Activated CD8-positive, alpha-beta memory T cell treated with anti-CD3 and anti-CD28 coated beads for 24 hours (primary cell): ENCODE measurements around the gene GNAT1.

ENCODE experiments used
- DNase-seq: peaks from one replicate; pipeline ENCODE4 v3.0.0-alpha.2; 2020

GNAT1 gene

DNA sequence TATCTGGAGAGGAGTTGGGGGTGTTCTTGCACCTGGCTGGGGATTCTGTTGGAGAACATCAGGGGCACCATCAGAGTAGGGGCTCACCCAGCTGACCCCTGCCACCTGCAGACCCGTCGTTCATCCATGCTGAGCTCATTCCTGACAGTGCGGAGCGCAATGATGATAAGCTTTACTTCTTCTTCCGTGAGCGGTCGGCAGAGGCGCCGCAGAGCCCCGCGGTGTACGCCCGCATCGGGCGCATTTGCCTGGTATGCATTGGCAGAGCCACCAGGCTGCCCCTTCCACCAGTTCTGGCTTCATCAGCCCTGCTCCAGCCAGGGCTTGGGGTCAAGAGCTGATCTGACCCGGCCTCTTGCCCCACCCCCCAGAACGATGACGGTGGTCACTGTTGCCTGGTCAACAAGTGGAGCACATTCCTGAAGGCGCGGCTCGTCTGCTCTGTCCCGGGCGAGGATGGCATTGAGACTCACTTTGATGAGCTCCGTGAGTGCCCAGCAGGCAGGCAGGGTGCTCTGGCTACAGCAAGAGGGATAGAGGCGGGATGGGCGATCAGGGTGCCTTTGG lies 8.8 kb upstream of the GNAT1 start:
- DNase-seq = no peak

DNA sequence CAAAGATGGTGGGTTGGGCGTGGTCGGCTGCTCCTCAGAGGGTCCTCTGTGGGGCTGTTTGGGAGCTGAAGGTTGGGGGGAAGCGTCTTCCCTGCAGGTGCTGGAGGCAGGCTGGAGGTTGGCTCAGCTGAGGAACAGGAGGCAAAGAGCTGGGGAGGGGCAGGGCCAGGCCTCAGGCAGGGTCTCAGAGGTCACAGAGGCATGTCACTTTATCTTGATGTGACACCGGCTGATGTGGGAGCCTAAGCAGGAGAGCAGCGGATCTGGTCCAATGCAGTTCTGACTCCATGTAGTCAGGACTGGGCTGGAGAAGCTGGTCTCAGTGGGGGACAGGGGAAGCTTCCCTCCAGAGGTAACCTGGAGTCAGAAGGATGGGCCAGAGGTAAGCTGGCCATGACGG lies 7.7 kb upstream of the GNAT1 start:
- DNase-seq = no peak

DNA sequence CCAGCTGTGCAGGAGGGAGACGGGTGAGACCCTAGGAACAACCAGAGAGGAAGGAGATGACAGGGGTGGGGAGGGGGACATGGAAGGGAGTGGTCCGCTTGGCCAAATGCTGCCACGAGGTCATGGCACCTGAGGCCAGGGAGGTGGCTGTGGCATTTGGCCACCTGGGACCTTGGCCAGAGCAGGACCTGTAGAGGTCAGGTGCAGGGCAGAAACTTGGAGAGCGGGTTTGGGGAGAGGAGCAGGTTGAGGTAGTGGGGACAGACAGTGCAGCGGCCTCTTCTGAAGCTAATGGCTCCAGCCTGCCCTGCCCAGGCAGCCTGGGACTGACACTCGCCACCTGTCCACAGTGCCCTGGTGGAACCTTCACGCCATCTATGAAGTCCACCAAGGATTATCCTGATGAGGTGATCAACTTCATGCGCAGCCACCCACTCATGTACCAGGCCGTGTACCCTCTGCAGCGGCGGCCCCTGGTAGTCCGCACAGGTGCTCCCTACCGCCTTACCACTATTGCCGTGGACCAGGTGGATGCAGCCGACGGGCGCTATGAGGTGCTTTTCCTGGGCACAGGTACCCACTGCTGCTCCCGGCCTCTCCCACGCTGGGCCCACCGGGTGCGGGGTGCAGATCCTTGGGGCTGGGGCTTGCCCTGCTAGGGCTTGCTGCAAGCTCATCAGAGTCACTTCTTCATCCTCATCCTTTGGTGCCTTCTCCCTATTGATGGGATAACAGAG lies 7.0 kb upstream of the GNAT1 start:
- no peak for DNase-seq

- no peak for DNase-seq
Measured at GRCh38 chr3:50185230-50185629, 6.2 kb upstream of the GNAT1 start.

GRCh38 chr3:50186096-50186495 lies 5.3 kb upstream of the GNAT1 start:
- no peak for DNase-seq

GRCh38 chr3:50187750-50188149 lies 3.7 kb upstream of the GNAT1 start:
- no peak for DNase-seq

DNA sequence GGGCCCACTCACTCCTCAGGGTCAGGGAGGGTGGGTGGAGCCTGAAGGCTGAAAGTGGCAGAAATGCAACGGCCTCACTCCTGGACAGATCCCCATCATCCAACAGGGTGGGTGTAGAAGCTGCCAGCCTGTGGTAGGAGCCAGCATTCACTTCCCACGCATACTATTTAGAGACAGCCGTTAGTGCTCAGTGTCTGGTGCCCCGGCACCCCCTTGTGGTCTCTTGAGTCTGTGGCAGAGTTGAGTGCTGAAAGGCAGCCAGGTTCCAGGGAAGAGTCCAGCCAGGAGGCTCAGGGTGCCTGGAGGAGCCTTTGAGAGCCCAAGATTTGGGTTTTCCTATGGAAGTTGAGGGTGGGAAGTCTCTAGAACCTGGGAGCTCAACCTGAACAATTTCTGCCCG lies 2.1 kb upstream of the GNAT1 start:
- no peak for DNase-seq

DNA sequence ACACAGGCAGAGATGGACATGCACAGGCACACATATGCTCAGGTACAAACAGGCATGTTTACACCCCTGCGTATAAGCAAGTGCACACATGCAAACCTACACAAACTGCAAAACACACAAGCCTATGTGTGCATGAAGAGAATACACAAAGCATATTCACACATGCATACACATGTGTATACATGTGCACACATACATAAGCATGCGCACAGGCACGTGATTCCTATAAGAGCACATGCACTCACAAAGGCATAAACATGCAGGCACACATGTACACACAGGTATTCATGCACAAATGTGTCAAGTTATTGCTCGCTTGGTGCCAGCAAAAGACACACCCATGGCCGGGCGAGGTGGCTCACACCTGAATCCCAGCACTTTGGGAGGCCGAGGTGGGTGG lies 1.4 kb upstream of the GNAT1 start:
- no peak for DNase-seq

DNA sequence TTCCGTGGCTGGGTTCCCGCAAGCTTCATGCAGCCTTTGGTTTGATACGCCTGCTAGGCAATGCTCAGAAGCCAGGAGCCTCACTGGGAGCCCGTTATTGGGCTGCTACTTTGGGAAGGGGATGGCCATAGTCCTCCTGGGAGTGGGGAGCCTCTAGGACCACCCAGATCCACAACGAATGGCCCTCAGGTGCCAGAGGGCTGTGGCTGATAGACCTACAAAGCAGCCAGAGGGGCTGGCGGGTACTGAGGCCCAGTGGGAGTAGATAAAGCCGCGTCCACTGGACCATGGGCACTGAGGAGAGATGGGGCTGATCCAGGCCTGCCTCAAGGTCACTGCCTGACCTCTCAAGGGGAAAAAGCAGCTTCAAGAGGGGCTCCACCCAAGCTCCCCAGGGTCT lies 714 bp downstream of the GNAT1 start:
- no peak for DNase-seq

- DNase-seq = peak; percentile 98
Measured at GRCh38 chr3:50192689-50193141, 1.3 kb downstream of the GNAT1 start.

DNA sequence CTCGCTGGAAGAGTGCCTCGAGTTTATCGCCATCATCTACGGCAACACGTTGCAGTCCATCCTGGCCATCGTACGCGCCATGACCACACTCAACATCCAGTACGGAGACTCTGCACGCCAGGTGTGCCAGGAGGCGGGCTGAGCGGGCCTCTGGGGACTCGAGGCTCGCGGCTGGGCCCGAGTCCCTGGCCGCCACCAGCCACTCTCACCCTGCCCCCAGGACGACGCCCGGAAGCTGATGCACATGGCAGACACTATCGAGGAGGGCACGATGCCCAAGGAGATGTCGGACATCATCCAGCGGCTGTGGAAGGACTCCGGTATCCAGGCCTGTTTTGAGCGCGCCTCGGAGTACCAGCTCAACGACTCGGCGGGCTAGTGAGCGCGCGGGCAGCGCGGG lies 1.9 kb downstream of the GNAT1 start:
- DNase-seq = no peak

DNA sequence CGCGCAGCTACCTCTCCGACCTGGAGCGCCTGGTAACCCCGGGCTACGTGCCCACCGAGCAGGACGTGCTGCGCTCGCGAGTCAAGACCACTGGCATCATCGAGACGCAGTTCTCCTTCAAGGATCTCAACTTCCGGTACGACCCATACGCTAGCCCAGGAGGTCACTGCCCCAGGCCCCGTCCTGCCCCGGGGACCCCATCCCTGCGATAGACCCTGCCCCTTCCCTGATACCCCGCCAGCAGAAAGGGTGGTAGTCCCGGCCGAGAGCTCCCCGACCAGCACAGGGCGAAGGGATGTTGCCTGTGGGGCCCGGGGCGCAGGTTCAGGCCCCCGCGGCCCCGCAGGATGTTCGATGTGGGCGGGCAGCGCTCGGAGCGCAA lies 2.3 kb downstream of the GNAT1 start:
- DNase-seq = peak; percentile 62

DNA sequence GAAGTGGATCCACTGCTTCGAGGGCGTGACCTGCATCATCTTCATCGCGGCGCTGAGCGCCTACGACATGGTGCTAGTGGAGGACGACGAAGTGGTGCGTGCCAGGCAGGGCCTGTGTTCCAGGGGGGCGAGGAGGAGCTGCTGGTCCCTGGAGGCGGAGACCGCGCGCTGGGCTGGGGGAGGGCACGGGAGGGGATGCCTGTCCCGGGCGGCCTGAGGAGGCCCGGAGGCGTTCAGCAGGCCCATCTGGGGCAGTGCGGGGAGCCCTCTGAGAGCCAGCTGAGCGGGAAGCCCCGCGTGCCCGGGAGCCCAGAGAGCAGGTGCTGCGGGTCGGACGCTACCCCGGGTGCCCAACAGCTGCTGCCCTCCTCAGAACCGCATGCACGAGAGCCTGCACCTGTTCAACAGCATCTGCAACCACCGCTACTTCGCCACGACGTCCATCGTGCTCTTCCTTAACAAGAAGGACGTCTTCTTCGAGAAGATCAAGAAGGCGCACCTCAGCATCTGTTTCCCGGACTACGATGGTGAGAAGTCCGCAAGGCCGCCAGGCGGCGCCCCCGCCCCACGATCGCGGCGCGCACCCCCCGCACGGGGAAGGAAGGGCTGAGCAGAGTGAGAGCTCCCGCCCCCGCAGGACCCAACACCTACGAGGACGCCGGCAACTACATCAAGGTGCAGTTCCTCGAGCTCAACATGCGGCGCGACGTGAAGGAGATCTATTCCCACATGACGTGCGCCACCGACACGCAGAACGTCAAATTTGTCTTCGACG lies 2.9 kb downstream of the GNAT1 start:
- peak; percentile 92 for DNase-seq

DNA sequence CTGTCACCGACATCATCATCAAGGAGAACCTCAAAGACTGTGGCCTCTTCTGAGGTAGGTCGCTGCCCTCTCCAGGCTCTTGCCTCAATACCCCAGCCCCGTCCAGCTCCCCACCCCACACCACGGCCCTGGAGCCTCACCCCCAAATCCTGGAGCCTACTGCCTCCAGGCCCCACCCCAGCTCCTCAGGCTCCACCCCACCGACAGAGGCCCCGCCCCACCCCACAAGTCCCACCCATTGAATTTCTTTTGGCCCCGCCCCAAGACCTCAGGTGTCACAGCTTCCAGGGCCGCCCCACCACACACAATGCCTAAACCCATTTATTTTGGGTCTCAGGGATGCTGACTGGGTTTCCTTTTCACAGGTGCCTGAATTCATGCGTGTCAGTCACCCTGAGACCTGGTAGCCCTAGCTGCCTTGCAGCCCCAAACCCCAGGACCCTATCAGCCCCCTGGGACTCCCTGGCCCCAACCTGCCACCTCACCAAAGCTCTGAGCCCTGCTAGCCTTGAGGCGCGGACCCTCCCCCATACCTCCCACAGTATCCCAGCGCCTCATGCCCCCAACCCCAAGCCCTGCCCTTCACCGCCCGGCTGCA lies 3.6 kb downstream of the GNAT1 start:
- DNase-seq = no peak

DNA sequence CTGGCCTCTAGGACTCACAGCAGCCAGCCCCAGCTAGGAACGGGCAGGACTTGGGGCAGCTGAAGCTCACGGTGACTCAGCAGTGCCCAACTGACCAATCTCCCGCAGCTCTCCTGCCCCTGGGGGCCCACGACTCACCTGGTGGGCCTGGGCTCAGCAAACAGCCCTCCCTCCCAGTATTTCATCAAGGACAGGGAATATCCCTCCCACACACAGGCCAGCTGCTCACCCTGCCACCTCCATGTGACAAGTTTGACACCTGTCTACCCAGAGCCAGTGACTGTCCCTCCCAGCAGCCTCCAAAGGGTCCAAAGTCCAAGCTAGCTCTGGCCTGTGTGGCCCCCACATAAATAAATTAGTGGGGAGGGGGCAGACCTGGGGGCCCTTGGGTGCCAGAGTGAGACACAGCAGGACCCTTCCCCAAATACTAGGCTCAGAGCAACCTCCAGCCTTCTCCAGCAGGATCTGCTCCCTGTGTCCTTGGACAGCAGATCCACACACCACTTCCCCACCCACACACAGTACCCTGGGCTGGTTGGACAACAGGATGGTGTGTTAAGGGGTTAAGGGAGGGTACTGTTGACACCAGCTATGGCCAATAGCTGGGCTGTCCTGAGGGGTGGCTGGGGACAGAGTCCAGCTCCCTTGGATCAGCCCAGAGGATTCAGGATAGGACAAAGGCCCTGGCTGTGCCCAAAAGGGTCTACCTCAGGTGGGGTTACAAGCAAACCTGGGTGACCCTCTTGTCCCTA lies 4.3 kb downstream of the GNAT1 start:
- DNase-seq = no peak

- no peak for DNase-seq
Measured at GRCh38 chr3:50196253-50196801, 4.9 kb downstream of the GNAT1 start.

DNA sequence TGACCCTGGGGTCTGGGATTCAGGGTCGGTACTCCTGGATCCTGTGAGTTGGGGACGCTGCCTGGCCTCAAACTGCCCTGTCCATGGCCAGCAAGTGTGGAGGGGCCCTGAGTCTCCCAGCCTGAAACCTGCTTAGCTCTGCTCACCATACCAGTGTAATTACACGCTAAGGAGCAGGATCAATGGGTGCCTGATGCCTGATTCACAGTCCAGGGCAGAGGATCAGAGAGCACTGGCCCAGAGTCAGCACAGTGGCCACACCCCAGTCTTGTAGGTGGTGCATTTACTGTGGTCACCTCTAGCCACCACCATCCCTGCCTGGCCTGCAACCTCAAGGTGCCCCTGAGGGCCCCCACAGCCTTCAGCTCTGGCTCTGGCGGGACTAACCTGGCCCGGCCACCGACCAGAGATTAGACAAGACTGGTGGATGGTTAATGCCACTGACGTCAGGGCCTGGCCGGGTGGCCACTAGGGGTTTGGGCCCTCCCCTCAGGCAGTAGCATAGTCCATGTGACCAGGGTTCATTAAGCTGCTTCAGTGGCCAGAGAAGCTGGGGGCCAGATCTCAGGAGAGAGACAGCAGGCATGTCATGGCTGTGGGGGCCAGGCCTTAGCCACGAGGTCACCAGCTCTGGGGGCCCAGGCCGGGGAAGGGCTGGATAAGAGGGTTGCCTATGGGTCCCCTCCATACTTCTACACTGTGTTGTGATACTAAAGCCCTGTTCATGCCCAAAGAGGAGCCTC lies 10.3 kb downstream of the GNAT1 start:
- no peak for DNase-seq

- DNase-seq = no peak
Measured at GRCh38 chr3:50202353-50203112, 11.1 kb downstream of the GNAT1 start.

DNA sequence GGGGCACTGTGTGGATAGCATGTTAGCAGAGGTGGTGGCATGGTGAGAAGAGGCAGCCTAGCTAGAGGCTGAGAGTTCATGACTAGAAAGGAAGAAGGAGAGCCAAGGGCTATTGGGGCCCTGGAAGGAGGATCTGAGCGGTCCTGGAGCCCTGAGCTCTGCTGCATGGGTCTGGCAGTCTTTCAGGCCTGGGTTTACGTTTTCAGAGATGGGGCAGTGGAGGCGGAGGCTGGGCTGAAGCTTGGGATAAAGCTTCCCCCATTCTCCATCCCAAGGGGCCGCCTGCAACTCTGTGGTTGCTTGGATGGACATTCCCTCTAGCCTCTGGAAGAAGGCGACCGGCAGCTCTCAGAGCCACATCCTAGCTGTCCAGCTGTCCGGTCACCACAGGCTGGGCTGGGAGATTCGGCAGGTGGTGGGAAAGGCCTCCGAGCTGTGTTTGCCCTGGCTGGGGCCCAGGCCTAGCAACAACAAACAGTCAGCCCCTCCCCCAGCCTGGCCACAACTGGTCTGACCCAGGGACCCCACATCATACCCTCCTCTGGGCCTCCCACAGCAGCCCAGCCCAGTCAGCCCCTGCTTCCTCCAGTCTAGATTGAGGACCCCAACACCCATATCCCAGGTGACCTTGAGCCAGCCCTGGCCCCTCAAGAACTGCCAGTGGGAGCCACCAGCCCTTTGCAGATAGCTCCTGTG lies 11.9 kb downstream of the GNAT1 start:
- no peak for DNase-seq
